ENCODE data around the gene ALDH1B1.

DNA sequence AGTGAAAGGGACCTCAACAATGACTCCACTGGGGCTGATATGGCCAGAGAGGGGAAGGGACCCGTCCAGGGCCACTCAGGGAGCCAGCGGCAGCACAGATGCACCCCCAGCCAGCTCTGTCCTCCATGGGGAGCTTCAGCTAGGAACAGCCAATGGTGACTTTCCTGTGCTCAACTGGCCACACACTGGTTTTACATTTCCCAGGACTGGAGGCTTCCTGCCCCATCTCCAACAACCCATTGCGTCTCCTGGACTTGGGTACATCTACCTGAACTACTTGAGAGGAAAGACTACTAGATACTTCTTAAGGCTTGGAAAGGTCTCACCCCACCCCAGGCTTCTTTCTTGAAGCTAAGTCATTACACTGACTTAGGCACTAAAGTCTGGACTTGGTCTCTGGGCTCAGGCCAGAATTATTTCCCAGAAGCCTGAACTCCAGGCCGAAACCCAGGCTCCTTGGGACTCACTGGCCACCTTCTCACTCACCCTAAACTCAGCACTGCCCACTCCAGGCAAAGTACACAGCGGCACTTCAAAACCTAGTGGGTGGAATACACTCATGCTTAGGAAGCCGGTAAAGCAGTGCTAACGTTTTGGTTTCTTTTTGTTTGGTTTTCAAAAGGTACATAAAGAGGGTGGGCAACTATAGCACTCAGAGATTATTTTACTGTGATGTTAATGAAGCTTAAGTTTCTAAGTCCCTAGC, 30.2 kb downstream of the ALDH1B1 start:
- TF ChIP-seq POLR2A (IDR thresholded peaks at IDR 0.05) (no peak), POLR2AphosphoS5 (IDR thresholded peaks at IDR 0.05) (no peak)

Measured in breast epithelium (tissue), 3 donors.